Vagina (tissue), 2 donors: ENCODE results near the gene CELA3A.

Experiments used
- CTCF ChIP-seq, 3 experiments: fragments of 450-650 bp in 2 of 3; fragments of 200-600 bp in 1 of 3; sonication (generic) in 1 of 3; IDR thresholded peaks; one replicate each; pipeline ENCODE4 v1.5.1; 2017 to 2019; ENCODE audit warnings: antibody characterized with exemption in 3 of 3, mild to moderate bottlenecking in 2 of 3, moderate library complexity in 2 of 3
- POLR2A ChIP-seq, 2 donors: fragments of 450-650 bp; IDR thresholded peaks; one replicate each; pipeline ENCODE4 v1.6.1; 2017; ENCODE audit warnings: antibody characterized with exemption in 2 of 2, mild to moderate bottlenecking in 2 of 2, moderate library complexity in 2 of 2

- no peak for TF ChIP-seq POLR2A (IDR thresholded peaks at IDR 0.05)
- TF ChIP-seq CTCF (IDR thresholded peaks at IDR 0.05): no peak
Observed at GRCh38 chr1:21961337-21961736, 40.1 kb upstream of the CELA3A start.
